Adipose tissue (tissue), 3 donors: Measurements from ENCODE around the gene ITGA11. TPM values are rescaled to one million over a fixed set of nuclear protein-coding genes. Genes with fewer than 3 reads are reported as not detected.

ENCODE experiments used
- H3K27ac ChIP-seq: one replicate; pipeline ENCODE4 v1.5.1; 2013; ENCODE audit warnings: low read depth, low read length
- WGBS, 3 donors: extraction: QIAGEN DNeasy Blood & Tissue Kit; methylation state at CpG; one replicate each; pipeline ENCODE4 v1.1.7; 2013; 5-methylcytosine and 5-hydroxymethylcytosine counted together
- polyA plus RNA-seq, 3 donors: library from polyadenylated mRNA; stranded (reverse); fragments of 200-250 nt; gene quantifications; one replicate each; pipeline ENCODE4 v1.2.3, GENCODE V29; 2013
- donor health status: healthy with polysubstance abuse.
- donor health status: Bipolar disorder and iron deficiency.
- donor health status: healthy.

The ITGA11 gene
- polyA plus RNA-seq, 3 donors: 0.44 to 5.1 (median 0.56) TPM

DNA sequence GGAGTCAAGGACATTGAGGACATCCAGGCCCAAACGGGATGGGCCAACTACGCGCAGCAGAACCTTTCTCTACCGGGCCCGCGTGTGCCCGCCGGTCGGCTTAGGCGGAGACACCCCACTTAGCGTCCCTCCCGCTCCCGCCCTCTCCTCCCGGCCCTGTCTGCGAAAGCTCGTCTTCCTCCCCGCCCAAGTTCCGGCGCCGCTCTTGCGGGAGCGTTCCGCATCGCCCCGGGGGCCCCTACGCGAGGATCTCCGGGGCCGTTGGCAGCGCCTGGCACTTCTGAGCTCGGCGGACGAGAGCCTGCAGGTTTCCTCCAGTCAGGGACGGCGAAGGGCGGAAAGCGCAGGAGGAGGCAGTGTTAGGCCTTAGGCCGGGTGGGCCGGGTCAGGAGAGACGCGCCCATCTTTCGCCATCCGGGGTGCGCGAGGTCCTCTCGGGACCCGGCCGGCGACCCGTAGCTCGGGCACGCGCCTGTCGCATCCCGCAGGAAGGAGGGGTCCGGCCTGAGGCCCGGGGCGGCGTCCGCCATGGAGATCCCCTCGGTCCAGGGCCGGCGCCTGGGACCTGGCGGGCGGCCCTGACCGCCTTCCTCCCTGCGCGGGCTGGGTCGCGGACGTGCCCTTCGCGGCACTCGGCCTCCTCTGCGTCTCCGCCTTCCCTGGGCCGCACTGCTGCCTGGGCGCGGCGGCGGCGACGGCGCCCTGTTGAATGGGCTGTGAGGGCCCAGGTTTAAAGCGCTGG lies 154.2 kb downstream of the ITGA11 start, which contains the start of gene FEM1B:
FEM1B (plus strand) TSS at position 143 of the 742 bp plus-strand sequence. CDS start 673 bp downstream, outside the sequence.
- H3K27ac ChIP-seq: peak within 1 kb of the TSS; percentile 98
- 0% methylated on average over 78 to 85 of the region's 85 CpGs for WGBS, 3 donors

DNA sequence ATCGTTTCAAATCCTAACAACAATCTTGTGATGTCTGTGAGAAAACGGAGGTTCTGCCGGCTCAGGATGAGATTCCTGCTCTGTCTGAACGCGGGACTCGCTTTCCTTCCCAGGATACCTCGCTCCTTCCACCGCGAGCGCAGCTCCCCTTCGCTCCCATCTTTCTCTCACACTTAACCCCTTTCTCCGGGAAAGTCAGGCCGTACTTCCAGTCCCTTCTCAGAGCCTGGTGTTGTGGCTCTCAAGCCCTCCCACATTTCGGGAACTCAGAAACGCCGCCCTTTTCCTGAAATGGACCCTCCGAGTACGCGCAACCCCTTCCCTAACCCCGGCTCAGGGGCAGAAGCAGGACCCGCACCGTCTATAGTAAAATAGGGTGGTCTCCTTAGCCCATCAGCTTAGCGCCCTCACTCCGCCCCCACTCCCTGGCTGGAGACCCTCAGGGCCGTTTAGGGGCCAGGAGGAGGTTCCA lies 154.8 kb downstream of the ITGA11 start:
- 0 to 1% (median 1%) methylated on average over 25 of the region's 25 CpGs for WGBS, 3 donors
- H3K27ac ChIP-seq: peak overlapping the region; percentile 98

DNA sequence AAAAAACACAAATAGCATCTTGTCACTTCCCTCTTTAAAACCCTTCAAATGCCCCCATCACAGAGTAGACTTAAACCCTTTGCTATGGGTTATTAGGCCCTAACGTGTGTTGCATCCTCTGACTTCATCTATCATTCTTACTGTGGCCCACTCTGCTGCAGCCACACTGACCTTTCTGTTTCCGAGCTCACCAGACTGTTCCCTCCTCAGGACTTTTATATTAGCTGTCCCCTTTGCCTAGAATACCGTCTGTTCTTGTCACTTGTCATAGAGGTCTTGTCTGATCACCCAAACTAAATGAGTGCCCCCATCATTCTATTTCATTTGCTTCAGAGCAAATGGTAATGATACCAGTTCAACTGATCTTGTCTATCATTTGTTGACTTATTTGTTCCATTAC lies 155.3 kb downstream of the ITGA11 start:
- WGBS, 3 donors: 33 to 49% (median 39%) methylated on average over 3 of the region's 3 CpGs
- peak overlapping the region; percentile 98 for H3K27ac ChIP-seq

- WGBS, 3 donors: 58 to 69% (median 66%) methylated on average over 3 of the region's 3 CpGs
- no peak overlapping the region for H3K27ac ChIP-seq
These were observed 156.7 kb downstream of the ITGA11 start for GRCh38 chr15:68275165-68275746.

GRCh38 chr15:68274201-68274848 lies 157.6 kb downstream of the ITGA11 start:
- WGBS, 3 donors: 51 to 75% (median 68%) methylated on average over 5 of the region's 5 CpGs
- no peak overlapping the region for H3K27ac ChIP-seq

- WGBS, 3 donors: 83 to 93% (median 91%) methylated on average over 1 of the region's 1 CpG
- H3K27ac ChIP-seq: no peak overlapping the region
These were observed 159.2 kb downstream of the ITGA11 start for GRCh38 chr15:68272721-68273271.

DNA sequence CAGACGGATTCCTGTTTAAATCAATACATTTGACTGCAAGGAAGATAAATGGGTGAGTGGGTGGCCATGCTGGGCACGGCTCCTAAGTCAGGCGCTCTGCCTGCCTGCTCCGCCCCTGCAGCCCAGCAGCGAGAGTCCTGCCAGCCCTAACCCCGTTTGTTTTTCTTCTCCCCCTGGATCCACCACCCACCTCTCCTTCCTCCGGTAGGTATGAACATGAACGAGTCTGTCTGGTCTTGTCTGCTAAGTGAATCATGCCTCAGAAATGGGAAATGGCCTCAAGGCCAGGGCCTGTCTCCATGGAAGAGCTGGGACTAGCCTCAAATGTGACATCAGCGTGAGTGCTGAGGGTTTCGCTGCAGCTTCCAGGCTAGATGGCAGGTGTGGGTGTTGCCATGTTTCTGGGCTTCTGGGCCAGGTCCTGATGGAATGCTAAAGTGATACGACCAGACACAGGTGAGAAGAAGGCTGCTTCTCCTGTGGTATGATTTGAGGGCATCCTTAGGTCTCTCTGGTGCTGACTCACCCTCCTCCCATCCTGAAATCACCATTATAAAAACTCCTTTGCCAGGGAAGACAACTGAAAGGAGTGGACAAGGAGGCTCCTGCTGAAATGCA lies 160.0 kb downstream of the ITGA11 start:
- H3K27ac ChIP-seq: no peak overlapping the region
- 25 to 69% (median 58%) methylated on average over 11 of the region's 11 CpGs for WGBS, 3 donors

- H3K27ac ChIP-seq: no peak overlapping the region
- WGBS, 3 donors: 28 to 60% (median 54%) methylated on average over 3 of the region's 3 CpGs
These were observed 163.6 kb downstream of the ITGA11 start for GRCh38 chr15:68268405-68268804.

- 76 to 94% (median 88%) methylated on average over 3 of the region's 3 CpGs for WGBS, 3 donors
- H3K27ac ChIP-seq: no peak overlapping the region
These were observed 166.3 kb downstream of the ITGA11 start for GRCh38 chr15:68265674-68266073.

- 57 to 77% (median 71%) methylated on average over 4 of the region's 4 CpGs for WGBS, 3 donors
- no peak overlapping the region for H3K27ac ChIP-seq
These were observed 166.9 kb downstream of the ITGA11 start for GRCh38 chr15:68265081-68265480.

- no peak overlapping the region for H3K27ac ChIP-seq
- 59 to 69% (median 68%) methylated on average over 2 of the region's 2 CpGs for WGBS, 3 donors
These were observed 167.7 kb downstream of the ITGA11 start for GRCh38 chr15:68264282-68264681.

DNA sequence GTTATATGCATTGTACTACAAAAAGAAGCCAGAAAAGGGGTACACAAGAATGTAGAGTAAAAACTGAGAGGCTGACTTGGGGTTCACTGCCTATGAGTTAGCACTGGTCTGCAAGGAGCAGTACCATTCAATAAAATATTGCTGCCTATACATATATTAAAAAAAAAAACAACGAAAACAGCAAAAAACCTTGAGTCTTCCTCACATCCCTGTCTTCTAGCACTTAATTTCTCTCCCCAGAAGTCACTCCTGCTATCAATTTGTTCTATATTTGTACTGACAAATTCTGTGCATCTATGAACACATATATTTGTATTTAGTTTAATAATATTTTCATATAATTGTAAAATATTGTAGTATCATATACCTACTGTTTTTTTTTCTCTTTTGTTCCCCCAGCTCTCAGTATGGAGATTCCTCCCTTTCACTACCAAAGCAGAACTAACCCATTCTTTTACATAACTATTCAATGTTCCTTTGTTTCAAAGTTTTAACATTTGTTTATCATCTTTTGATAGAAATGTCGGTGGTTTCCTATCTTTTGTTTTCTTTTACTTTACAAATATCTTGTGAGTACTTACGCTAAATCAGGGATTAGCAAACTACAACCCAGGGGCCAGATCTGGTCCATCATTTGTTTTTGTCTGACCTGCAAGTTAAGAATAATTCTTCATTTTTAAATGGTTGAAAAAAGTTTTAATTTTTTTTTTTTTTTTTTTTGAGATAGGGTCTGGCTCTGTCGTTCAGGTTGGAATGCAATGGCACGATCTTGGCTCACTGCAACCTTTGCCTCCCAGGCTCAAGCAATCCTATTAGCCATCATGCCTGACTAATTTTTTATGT lies 169.2 kb downstream of the ITGA11 start:
- H3K27ac ChIP-seq: no peak overlapping the region
- WGBS, 3 donors: 61 to 78% (median 69%) methylated on average over 5 of the region's 5 CpGs

GRCh38 chr15:68261980-68262379 lies 170.0 kb downstream of the ITGA11 start:
- 95 to 97% (median 96%) methylated on average over 3 of the region's 3 CpGs for WGBS, 3 donors
- H3K27ac ChIP-seq: no peak overlapping the region

DNA sequence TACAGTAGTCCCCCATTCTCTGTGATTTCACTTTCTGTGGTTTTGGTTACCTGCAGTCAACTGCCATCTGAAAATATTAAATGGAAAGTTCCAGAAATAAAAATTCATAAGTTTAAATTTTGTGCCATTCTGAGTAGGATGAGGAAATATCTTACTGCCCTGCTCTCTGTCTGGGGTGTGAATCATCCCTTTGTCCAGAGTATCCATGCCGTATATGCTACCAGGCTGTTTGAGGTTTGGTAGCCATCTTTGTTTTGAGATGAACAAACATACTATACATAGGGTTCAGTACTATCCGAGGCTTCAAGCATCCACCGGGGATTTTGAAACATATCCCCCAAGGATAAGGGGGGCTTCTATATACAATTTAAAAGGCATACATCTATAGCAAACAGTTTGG lies 170.7 kb downstream of the ITGA11 start:
- H3K27ac ChIP-seq: no peak overlapping the region
- 88 to 95% (median 88%) methylated on average over 3 of the region's 3 CpGs for WGBS, 3 donors

DNA sequence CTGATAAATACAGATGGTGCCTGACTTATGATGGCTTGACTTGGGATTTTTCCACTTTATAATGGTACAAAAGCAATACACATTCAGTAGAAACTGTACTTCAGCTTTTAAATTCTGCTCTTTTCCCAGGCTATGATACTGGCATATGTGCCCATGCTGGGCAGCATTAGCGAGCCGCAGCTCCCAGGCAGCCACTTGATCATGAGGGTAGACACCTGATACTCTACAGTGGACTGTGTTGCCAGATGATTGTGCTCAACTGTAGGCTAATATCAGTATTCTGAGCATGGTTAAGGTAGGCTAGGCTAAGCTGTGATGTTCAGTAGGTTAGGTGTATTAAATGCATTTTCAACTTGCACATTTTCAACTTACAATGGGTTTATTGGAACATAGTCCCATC lies 172.1 kb downstream of the ITGA11 start:
- H3K27ac ChIP-seq: no peak overlapping the region
- 72 to 95% (median 85%) methylated on average over 2 of the region's 2 CpGs for WGBS, 3 donors

DNA sequence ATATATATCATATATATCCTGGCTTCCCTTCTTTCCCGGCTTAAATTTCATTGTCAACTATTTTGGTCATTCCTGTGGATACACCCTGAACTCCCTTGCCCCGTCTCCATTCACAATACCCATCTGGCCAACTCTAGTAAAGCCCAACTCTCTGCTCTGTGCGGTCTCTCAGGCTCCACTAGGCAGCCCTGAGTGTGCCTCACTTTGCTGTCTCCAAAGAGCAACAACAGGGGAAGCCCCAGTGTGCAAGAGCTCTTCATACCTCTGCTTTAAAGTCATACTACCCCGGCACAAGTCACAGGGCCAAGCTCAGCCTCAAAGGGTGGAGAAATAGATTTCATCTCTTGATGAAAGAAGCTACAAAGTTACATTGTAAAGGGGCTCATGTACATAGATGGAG lies 173.3 kb downstream of the ITGA11 start:
- WGBS, 3 donors: 65 to 76% (median 66%) methylated on average over 4 of the region's 4 CpGs
- no peak overlapping the region for H3K27ac ChIP-seq

- WGBS, 3 donors: 7 to 10% (median 8%) methylated on average over 56 to 57 of the region's 57 CpGs
- H3K27ac ChIP-seq: peak overlapping the region; percentile 76
These were observed 175.1 kb downstream of the ITGA11 start for GRCh38 chr15:68256675-68257450.
